ENCODE measurements around the gene ERG28. TPM values are rescaled to one million over a fixed set of nuclear protein-coding genes. Genes with fewer than 3 reads are reported as not detected.

The ERG28 gene
- total and polyA plus RNA-seq, 2 of the 13 experiments (the other 11 are each of a cell fraction or from before 2014, with no cell fraction given) = 27.3 to 32.3 TPM

DNA sequence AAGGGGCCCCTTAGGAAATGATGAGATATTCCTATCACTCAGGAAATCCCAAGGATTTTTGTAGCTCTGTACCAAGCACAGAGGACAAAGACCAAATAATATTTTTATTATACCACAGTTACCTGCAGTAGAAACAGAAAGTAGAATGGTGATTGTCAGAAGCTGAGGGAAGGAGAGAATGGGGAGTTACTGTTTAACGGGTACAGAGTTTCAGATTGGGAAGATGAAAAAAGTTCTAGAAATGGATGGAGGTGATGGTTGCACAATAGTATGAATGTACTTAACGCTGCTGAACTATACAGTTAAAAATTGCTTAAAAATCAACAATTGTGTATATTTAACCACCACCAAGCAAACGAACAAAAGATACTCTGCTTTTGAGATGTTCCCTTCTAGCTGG, 58.2 kb downstream of the ERG28 start:
- ChIA-PET POLR2A (interaction anchor here (0.7 to 2.0 kb wide), 4 partner anchors 24 to 58 kb away, joined by 3 to 6 read pairs (median 5); partner anchors contain the start of genes ERG28, FLVCR2 and TTLL5), CTCF (ENCODE audit: low intra/inter-chr PET ratio, low total read pairs) (no interaction called here)
- Histone ChIP-seq H3K27ac (ENCODE audit: extremely low read length, insufficient read depth, low read length) (peak overlapping the region; percentile 15), H3K4me2 (ENCODE audit: low read depth, low read length) (peak overlapping the region; percentile 61), H3K27me3 (ENCODE audit: control insufficient read depth in 1 of 2, insufficient read depth in 2 of 2, low read length in 2 of 2) (no peaks in the 10 kb centered on the region), H3K4me1 (ENCODE audit: insufficient read depth, low read length) (peaks cover 55% of the 10 kb centered on the region), H3K4me3 (replicated peaks in 1 of 3; ENCODE audit: insufficient read depth in 1 of 3, low read depth in 2 of 3, low read length in 3 of 3) (peak overlapping the region in 1 of 3 experiments; percentile 23; a peak in 1 of 6 replicates), H4K20me1 (ENCODE audit: insufficient read depth, low read length) (no peaks in the 10 kb centered on the region), H3K9me3 (ENCODE audit: low read length) (no peaks in the 10 kb centered on the region), H3K9ac (ENCODE audit: insufficient read depth, low read depth, low read length) (no peak overlapping the region), H2AFZ (ENCODE audit: low read length) (no peak overlapping the region), H3K79me2 (ENCODE audit: insufficient read depth, low read length) (peaks cover 3% of the 10 kb centered on the region), H3K36me3 (replicated peaks in 1 of 2; ENCODE audit: control insufficient read depth in 1 of 2, insufficient read depth in 2 of 2, low read length in 2 of 2) (no peaks in the 10 kb centered on the region)
- FAIRE-seq (peak; percentile 75), DNase-seq (ENCODE audit: low spot score) (no peak), ATAC-seq (peak; percentile 65; the same call in 2 of the 3 replicates)
- BruUV-seq (replicated peaks) = no TSS peak
- WGBS (ENCODE audit: low lambda C conversion rate) = under 1% methylated on average over 3 of the region's 3 CpGs
- intact Hi-C loops (cut with micrococcal nuclease; ENCODE audit: unreplicated experiment) (no loop called here), in situ Hi-C loops (cut with HindIII; ENCODE audit: extremely low pct_ligation_motif_present, low pct_unique_long_range_greater_than_20kb) (no loop called here)
- TF ChIP-seq RFXANK (CRISPR knock-in tag; IDR thresholded peaks at IDR 0.05) = no peak
- 0 out of 2 replicates have a peak, but pooled peaks have one; percentile 34 for TF ChIP-seq ISL2 (CRISPR knock-in tag; IDR thresholded peaks at IDR 0.05)
- peak; percentile 62 for TF ChIP-seq GATAD2A (CRISPR knock-in tag; IDR thresholded peaks at IDR 0.05)
- TF ChIP-seq CEBPB (IDR thresholded peaks at IDR 0.05; ENCODE audit: borderline replicate concordance, low read depth, low read length) = peak; percentile 90
- no peak for TF ChIP-seq ZNF567 (CRISPR knock-in tag; IDR thresholded peaks at IDR 0.05; ENCODE audit: borderline replicate concordance)
- no peak for TF ChIP-seq ZFX (CRISPR knock-in tag; IDR thresholded peaks at IDR 0.05; ENCODE audit: low read depth)
- TF ChIP-seq MED1 (CRISPR knock-in tag; IDR thresholded peaks at IDR 0.05) = no peak
- no peak for TF ChIP-seq GTF3A (CRISPR knock-in tag; conservative IDR thresholded peaks at IDR 0.05)
- TF ChIP-seq ZKSCAN8 (CRISPR knock-in tag; IDR thresholded peaks at IDR 0.05; ENCODE audit: borderline replicate concordance) = no peak
- TF ChIP-seq, protein P1, sequence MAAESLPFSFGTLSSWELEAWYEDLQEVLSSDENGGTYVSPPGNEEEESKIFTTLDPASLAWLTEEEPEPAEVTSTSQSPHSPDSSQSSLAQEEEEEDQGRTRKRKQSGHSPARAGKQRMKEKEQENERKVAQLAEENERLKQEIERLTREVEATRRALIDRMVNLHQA (CRISPR knock-in tag; IDR thresholded peaks at IDR 0.05) = no peak
- no peak for TF ChIP-seq SOX13 (IDR thresholded peaks at IDR 0.05)
- TF ChIP-seq SOX13 (CRISPR knock-in tag; conservative IDR thresholded peaks at IDR 0.05 in 1 of 2, IDR thresholded peaks at IDR 0.05 in 1 of 2) = peak in 1 of 2 experiments; percentile 72; a peak in 2 of 4 replicates
- no peak for TF ChIP-seq FOXP1 (IDR thresholded peaks at IDR 0.05)
- TF ChIP-seq FOXP1 (CRISPR knock-in tag; IDR thresholded peaks at IDR 0.05) = peak; percentile 26; the same call in 1 of the 2 replicates
- TF ChIP-seq FOXA3 (CRISPR knock-in tag; IDR thresholded peaks at IDR 0.05) = peak; percentile 32; the same call in 1 of the 2 replicates
- TF ChIP-seq SOX5 (CRISPR knock-in tag; IDR thresholded peaks at IDR 0.05; ENCODE audit: borderline replicate concordance) = peak; percentile 54; the same call in 1 of the 2 replicates
- TF ChIP-seq SSRP1 (CRISPR knock-in tag; IDR thresholded peaks at IDR 0.05) = no peak
- TF ChIP-seq CEBPG (CRISPR knock-in tag; IDR thresholded peaks at IDR 0.05) = peak; percentile 91
- TF ChIP-seq PAF1 (CRISPR knock-in tag; IDR thresholded peaks at IDR 0.05) = no peak
- no peak for TF ChIP-seq ZFY (CRISPR knock-in tag; IDR thresholded peaks at IDR 0.05)
- TF ChIP-seq SMYD3 (CRISPR knock-in tag; IDR thresholded peaks at IDR 0.05) = no peak
- TF ChIP-seq EP300 (IDR thresholded peaks at IDR 0.05; ENCODE audit: low read depth in 2 of 2, low read length in 2 of 2) = peak in 1 of 2 experiments; percentile 10; a peak in 1 of 4 replicates
- TF ChIP-seq EP300 (CRISPR knock-in tag; IDR thresholded peaks at IDR 0.05; ENCODE audit: borderline replicate concordance) = no peak
- TF ChIP-seq, protein P2, sequence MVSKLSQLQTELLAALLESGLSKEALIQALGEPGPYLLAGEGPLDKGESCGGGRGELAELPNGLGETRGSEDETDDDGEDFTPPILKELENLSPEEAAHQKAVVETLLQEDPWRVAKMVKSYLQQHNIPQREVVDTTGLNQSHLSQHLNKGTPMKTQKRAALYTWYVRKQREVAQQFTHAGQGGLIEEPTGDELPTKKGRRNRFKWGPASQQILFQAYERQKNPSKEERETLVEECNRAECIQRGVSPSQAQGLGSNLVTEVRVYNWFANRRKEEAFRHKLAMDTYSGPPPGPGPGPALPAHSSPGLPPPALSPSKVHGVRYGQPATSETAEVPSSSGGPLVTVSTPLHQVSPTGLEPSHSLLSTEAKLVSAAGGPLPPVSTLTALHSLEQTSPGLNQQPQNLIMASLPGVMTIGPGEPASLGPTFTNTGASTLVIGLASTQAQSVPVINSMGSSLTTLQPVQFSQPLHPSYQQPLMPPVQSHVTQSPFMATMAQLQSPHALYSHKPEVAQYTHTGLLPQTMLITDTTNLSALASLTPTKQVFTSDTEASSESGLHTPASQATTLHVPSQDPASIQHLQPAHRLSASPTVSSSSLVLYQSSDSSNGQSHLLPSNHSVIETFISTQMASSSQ (IDR thresholded peaks at IDR 0.05; ENCODE audit: low read depth) = peak; percentile 55; the same call in 1 of the 2 replicates
- TF ChIP-seq, protein P2 (CRISPR knock-in tag; IDR thresholded peaks at IDR 0.05; ENCODE audit: borderline replicate concordance) = no peak; the same call in 1 of the 2 replicates
- no peak for TF ChIP-seq AHR (CRISPR knock-in tag; IDR thresholded peaks at IDR 0.05)

Data from HepG2 (cell line).